Activated CD8-positive, alpha-beta memory T cell treated with anti-CD3 and anti-CD28 coated beads, Interleukin-2, amount 50 U/mL, for 1 hour (primary cell): Measurements from ENCODE around the gene MEFV.
"Not testable (repeated sequence)": the region's sequence is repeated elsewhere in the genome, so short reads cannot be mapped to it uniquely, and the experiment has no call there.

Experiments
- DNase-seq: peaks from one replicate; pipeline ENCODE4 v3.0.0-alpha.2; 2020; ENCODE audit errors: extremely low read depth

Gene MEFV, protein sequence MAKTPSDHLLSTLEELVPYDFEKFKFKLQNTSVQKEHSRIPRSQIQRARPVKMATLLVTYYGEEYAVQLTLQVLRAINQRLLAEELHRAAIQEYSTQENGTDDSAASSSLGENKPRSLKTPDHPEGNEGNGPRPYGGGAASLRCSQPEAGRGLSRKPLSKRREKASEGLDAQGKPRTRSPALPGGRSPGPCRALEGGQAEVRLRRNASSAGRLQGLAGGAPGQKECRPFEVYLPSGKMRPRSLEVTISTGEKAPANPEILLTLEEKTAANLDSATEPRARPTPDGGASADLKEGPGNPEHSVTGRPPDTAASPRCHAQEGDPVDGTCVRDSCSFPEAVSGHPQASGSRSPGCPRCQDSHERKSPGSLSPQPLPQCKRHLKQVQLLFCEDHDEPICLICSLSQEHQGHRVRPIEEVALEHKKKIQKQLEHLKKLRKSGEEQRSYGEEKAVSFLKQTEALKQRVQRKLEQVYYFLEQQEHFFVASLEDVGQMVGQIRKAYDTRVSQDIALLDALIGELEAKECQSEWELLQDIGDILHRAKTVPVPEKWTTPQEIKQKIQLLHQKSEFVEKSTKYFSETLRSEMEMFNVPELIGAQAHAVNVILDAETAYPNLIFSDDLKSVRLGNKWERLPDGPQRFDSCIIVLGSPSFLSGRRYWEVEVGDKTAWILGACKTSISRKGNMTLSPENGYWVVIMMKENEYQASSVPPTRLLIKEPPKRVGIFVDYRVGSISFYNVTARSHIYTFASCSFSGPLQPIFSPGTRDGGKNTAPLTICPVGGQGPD

GRCh38 chr16:3256146-3256865 is at the start of gene MEFV:
Gene MEFV (minus strand): TSS chr16:3256633. CDS start chr16:3256587, 46 bp downstream.
- no peak for DNase-seq

- DNase-seq = no peak
These were observed 49.6 kb upstream of the MEFV start for GRCh38 chr16:3306078-3306477.

- DNase-seq = peak; percentile 60
These were observed 49.0 kb upstream of the MEFV start, which contains the start of the genes TIGD7 and ZNF75A for GRCh38 chr16:3305109-3306068. Gene TIGD7 (minus strand): TSS chr16:3305430. CDS start chr16:3300614, 4,816 bp downstream. Gene ZNF75A (plus strand): TSS chr16:3305497. CDS start chr16:3308429, 2,932 bp downstream.

GRCh38 chr16:3304370-3304769 is 47.9 kb upstream of the MEFV start:
- DNase-seq = no peak

DNA sequence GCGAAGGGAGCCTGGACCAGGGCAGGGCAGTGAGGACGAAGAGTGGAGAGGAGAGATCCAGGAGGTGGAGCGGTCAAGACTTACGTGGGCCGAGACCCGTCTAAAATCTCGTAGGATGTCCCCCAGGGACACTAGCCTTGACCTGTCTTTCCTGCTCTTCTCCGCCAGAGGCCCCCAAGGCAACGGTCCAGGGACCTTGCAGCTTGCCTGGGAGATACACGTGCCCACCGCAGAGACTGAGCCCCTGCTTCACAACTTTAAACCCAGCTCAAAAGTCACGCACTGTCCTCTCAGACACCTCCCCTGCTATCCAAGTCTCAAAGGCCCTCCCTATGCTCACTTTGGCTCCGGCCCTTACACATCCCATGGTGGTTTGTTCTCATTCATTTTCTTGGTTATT is 39.4 kb upstream of the MEFV start:
- no peak for DNase-seq

DNA sequence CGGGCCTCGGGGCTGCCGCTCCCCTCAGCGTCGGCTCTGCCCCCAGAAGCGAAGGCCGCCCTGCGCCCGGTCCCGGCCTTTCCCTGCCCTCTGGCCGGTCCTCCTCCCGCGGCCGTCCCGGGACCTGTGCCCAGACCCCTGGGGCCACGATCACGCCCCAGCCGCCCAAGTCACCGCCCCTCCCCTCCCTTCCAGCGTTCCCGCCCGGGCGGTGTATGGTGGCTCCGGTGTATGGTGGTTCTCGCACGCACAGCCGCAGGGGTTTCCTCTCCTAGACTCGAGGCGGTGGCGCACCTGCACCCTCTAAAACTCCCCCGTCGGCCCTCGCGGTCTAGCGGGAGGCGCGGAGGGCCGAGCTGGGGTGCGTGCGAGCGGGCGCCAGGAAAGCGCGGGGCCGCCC is 38.8 kb upstream of the MEFV start:
- no peak for DNase-seq

DNA sequence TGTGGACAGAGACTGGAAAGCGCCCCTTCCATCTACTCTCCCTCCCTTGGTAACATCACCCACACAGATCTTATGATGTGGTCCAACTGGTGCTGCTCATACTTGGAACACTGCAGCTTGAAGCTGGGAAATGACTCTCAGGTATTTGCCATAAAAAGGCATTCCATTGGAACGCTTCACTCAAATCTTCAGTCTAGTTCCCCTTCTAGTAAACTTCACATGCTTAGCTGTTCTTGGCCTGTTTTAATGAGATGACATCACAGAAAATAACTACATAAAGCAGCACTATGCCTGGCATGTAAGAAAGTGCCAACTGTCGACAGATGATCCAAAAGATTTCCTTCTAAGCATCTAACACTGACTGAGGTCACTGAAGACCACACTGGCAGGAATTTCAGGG is 36.2 kb upstream of the MEFV start:
- DNase-seq = no peak

DNA sequence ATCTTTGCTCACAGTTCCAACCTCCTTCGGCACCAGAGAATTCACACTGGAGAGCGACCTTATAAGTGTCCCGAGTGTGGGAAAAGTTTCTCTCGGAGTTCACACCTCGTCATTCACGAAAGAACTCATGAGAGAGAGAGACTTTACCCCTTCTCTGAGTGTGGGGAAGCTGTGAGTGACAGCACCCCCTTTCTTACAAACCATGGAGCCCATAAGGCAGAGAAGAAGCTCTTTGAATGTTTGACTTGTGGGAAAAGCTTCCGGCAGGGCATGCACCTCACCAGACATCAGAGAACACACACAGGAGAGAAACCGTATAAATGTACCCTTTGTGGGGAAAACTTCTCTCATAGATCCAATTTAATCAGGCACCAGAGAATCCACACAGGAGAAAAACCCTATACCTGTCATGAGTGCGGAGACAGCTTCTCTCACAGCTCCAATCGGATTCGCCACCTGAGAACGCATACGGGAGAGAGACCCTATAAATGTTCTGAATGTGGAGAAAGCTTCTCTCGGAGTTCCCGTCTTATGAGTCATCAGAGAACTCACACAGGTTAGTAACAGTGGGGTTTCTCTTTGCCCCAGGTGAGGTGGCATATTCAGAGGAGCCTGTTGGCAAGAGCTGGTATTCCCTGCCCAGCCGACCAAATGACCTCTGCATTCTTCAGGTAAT is 33.7 kb upstream of the MEFV start:
- DNase-seq = no peak

DNA sequence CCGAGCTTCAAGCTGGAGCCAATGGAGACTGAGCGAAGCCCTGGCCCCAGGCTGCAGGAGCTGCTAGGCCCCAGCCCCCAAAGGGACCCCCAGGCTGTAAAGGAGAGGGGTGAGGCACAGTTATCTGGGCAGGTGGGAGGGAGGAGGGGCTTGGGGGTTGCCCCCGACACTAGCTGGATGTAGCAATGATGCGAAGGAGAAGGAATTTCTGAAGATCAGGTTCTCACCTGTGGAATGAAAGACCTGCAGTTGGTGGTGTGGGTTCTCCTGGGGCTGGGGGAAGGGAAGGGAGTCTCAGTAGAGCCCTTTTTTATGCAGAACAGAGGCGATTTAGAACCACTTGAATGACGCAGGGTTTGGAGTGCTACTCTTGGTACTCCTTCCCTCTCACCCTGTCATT is 28.7 kb upstream of the MEFV start:
- no peak for DNase-seq

DNA sequence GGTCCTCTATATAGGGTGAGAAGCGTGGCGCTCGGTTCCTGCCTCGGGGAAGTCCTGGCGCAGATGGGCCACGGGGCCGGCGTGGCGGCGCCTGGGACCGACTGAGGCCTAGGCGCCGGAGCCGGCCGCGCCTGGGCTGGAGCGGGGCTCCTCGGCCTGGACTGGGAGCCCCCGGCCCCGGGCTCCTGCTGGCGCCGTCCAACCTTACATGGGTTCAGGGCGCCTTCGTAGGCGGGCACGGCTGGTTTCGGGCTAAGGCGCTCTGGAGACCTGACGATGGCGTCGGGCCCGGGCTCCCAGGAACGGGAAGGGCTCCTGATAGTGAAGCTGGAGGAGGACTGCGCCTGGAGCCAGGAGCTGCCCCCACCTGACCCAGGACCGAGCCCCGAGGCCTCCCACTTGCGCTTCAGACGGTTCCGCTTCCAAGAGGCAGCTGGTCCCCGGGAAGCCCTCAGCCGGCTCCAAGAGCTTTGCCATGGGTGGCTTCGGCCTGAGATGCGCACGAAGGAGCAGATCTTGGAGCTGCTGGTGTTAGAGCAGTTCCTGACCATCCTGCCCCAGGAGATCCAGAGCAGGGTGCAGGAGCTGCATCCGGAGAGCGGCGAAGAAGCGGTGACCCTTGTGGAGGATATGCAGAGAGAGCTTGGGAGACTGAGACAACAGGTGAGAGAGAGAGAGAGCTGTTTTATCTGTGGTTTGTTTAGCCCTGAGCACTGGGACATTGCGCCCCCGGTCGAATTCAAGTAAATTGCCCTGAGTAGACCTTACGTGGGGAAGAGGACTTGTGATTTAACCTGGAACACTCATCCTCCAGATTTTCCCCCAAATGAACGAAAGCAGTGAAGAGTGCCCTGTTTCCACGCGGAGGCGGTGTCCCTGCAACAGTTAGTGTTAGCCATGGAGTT is 27.4 kb upstream of the MEFV start:
- DNase-seq = no peak

- DNase-seq = peak; percentile 83
These were observed 26.5 kb upstream of the MEFV start, which contains the start of gene ZNF263 for GRCh38 chr16:3282730-3283542. Gene ZNF263 (plus strand): TSS chr16:3283491. CDS start chr16:3283819, 328 bp downstream.

DNA sequence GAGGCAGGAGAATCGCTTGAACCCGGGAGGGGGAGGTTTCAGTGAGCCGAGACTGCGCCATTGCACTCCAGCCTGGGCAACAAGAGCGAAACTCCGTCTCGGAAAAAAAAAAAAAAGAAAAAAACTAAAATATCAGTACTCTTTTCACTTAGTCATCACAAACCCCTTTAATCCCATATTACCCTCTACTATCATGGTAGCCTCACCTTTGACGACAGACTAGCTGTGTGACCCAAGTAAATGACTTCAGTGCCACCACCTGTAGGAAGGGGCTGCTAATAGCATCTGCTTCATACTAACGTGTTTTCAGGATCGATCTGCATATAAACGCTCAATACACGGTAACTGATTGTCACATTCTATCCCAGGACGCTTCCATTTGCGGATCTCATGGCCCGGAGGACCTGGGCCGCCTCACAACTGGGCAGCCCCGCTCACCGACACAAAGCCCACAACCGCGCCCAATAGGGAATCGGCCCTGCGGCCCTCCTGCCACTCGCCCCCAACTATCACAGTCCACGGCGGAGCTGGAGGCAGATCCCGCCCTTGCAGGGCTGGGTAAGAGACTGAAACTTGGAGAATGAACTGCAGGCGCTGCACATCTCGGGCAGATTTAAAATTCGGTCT is 25.8 kb upstream of the MEFV start:
- DNase-seq = no peak

- DNase-seq = no peak
These were observed 24.9 kb upstream of the MEFV start for GRCh38 chr16:3281222-3281820.

DNA sequence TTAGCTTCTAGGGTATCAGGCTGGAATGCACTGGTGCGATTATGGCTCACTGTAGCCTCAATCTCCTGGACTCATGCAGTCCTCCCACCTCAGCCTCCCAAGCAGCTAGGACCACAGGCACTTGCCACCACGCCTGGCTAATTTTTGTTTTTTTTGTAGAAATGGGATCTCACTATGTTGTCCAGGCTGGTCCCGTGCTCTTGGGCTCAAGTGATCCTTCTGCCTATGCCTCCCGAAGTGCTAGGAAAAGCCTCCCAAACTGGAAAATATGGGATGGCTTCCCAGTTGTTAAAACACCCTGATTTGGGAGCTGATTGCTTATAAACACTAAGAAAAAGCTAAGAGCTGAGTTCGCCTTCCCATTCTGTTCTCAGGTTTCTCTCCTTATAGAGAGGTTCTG is 20.2 kb upstream of the MEFV start:
- no peak for DNase-seq

DNA sequence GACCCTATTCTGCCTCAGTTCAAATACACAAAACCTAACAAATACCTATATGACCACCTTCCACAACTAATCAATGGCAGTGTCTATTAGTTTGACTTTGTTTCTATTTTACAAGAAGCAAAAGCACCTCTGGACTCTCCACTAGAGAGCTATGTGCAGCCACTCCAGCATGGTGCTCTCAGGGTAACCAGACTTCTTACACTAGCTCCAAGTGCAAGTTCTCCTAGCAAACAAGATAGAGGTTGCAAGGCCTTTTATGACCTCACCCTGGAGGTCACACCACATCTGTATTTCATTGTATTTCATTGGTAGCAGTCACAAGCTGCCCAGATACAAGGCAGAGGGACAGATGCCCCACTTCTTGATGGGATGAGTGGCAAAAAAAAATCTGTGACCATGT is 18.5 kb upstream of the MEFV start:
- no peak for DNase-seq

DNA sequence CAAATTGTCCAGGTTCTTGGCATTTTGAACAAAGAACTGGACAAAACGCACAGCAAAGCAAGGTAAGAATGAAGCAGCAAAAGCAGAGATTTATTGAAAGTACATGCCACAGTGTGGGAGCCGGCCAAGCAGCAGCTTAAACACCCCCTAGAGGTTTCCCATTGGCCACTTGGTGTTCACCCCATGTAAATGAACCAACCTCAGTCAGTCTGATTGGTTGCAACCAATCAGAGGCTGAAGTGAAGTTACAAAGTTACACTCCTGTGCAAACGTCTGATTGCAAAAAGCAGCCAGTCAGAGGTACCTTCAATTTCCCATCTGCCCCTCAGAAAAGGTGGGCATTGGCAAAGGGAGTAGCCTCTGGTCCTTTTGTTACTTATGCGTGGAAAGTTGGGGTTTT is 18.1 kb upstream of the MEFV start:
- no peak for DNase-seq

GRCh38 chr16:3271281-3271680 is 14.8 kb upstream of the MEFV start:
- not testable (repeated sequence) for DNase-seq

- not testable (repeated sequence) for DNase-seq
These were observed 14.3 kb upstream of the MEFV start for GRCh38 chr16:3270718-3271117.
